ENCODE measurements around the gene GDA. TPM values are rescaled to one million over a fixed set of nuclear protein-coding genes. Genes with fewer than 3 reads are reported as not detected.

The GDA gene
- total RNA-seq, 2 donors from 2014 or later: 22.2 to 23.0 TPM

DNA sequence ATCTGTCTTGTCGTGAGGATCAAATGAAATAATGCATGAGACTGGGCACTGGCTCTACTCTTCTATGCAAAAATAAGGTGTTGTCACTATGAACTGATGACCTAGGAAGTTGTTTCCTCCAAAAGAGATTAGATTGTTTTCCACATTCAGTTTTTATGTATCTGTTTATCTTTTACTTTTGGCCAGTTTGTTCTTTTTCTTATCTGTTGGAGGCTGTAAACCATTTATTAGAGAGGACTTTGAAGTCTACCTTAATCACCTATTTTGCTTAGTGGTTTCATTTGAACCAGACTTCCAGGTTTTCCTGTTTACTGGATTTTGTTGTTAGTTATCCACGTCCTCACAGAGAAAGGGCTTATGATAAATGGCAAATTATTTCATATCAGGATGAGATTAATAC, 21.5 kb upstream of the GDA start:
- TF ChIP-seq, protein P1, sequence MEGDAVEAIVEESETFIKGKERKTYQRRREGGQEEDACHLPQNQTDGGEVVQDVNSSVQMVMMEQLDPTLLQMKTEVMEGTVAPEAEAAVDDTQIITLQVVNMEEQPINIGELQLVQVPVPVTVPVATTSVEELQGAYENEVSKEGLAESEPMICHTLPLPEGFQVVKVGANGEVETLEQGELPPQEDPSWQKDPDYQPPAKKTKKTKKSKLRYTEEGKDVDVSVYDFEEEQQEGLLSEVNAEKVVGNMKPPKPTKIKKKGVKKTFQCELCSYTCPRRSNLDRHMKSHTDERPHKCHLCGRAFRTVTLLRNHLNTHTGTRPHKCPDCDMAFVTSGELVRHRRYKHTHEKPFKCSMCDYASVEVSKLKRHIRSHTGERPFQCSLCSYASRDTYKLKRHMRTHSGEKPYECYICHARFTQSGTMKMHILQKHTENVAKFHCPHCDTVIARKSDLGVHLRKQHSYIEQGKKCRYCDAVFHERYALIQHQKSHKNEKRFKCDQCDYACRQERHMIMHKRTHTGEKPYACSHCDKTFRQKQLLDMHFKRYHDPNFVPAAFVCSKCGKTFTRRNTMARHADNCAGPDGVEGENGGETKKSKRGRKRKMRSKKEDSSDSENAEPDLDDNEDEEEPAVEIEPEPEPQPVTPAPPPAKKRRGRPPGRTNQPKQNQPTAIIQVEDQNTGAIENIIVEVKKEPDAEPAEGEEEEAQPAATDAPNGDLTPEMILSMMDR (IDR thresholded peaks at IDR 0.05): no peak
- no peak for DNase-seq
- H3K27ac ChIP-seq: peak overlapping the region; percentile 40
- no peaks in the 10 kb centered on the region for H3K27me3 ChIP-seq
- no peak overlapping the region for H3K9ac ChIP-seq (ENCODE audit: low read depth in 2 of 2, low read length in 2 of 2)
- intact Hi-C loops (cut with DNase I): no loop called here
- H3K36me3 ChIP-seq: no peaks in the 10 kb centered on the region
- no peaks in the 10 kb centered on the region for H3K9me3 ChIP-seq
- no peak overlapping the region for H3K4me3 ChIP-seq
- H3K4me1 ChIP-seq: no peaks in the 10 kb centered on the region

DNA sequence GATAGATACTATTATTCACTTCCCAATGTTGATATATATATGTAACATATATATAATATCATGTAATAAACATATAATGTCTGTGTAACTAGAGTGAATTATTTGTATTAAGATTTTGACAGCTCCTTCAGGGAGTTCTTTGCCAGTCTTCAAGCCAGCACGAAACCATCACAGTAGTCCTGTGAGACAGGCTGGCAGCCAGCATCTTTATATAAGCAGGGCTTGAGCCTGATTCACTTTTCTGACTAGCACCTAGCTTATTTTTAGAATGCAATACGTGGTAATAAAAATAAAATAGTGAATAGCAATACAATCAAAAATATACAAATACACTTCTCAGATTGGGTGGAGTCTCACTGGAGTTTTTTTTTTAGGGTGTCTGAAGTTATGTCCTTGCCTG, 20.7 kb upstream of the GDA start:
- Histone ChIP-seq H3K27me3 (no peaks in the 10 kb centered on the region), H3K9ac (ENCODE audit: low read depth in 2 of 2, low read length in 2 of 2) (no peak overlapping the region), H3K36me3 (no peaks in the 10 kb centered on the region), H3K4me3 (no peak overlapping the region), H3K4me1 (no peaks in the 10 kb centered on the region), H3K9me3 (no peaks in the 10 kb centered on the region), H3K27ac (peak overlapping the region; percentile 40)
- TF ChIP-seq, protein P1 (IDR thresholded peaks at IDR 0.05): no peak
- DNase-seq: no peak
- intact Hi-C loops (cut with DNase I): no loop called here

DNA sequence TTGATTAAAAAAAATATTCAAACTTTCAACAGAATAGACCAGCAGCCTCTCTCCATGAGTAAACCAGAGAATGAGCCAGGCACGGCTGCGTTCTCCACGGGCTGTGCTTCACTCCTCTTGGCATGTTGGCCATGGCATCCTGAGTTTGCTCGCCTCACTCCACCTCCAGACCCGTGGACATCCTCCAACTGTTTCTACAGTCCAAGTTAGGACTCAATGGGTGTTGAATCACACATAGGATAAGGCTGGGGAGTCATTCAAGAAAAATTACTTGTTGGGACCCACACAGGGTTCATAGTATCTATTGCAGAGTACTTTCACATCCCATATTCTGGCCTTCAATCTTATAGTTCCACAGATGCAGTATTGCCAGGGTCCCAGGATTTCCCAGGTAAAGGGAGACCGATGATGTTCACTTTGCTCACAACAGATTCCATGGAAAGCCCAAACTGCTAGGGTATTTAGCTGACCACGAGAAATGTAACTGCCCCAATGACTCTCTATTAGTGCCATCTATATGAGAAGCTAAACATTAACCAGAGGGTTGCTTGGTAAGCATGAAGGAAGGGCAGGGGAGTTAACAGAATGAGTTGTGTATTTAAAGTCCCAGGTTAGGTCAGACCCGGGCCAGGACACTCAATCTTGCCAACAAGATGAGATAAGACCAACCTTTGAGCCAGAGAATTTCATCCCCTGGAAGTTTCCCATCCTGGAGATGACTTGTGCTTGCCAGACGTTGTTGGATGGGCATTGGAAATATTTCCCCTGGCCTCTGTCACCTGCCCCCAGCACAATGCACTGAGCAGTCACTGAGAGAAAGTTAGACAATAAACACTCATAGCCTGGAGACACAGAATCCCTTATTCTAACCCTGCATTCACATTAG, 19.7 kb upstream of the GDA start:
- Histone ChIP-seq H3K9ac (ENCODE audit: low read depth in 2 of 2, low read length in 2 of 2) (no peak overlapping the region), H3K27me3 (no peaks in the 10 kb centered on the region), H3K4me3 (no peak overlapping the region), H3K9me3 (no peaks in the 10 kb centered on the region), H3K36me3 (no peaks in the 10 kb centered on the region), H3K27ac (peak overlapping the region; percentile 40), H3K4me1 (no peaks in the 10 kb centered on the region)
- intact Hi-C loops (cut with DNase I): no loop called here
- DNase-seq: peak; percentile 68
- TF ChIP-seq, protein P1 (IDR thresholded peaks at IDR 0.05): no peak

DNA sequence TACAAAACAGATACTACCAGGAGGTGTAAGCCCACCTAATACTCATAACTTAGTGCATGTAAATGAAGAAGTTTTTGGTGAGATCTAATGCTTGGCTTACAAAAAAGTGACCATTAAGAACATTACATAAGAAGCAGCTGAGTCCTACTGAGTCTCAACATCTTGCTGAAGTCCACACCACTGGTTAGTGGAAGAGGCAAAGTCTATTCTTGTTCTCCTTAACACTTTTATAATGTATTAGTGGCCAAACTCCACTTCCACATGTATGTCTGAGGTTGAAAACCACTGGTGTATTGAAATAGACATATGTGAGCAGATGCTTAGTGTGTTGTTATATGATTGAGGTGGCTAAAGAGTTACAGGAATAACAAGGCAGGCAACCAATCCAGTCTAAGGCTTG, 18.9 kb upstream of the GDA start:
- no peak for DNase-seq
- Histone ChIP-seq H3K4me3 (no peak overlapping the region), H3K36me3 (no peaks in the 10 kb centered on the region), H3K9me3 (no peaks in the 10 kb centered on the region), H3K27me3 (no peaks in the 10 kb centered on the region), H3K9ac (ENCODE audit: low read depth in 2 of 2, low read length in 2 of 2) (no peak overlapping the region), H3K27ac (peak overlapping the region; percentile 40), H3K4me1 (no peaks in the 10 kb centered on the region)
- intact Hi-C loops (cut with DNase I): no loop called here
- TF ChIP-seq, protein P1 (IDR thresholded peaks at IDR 0.05): no peak

DNA sequence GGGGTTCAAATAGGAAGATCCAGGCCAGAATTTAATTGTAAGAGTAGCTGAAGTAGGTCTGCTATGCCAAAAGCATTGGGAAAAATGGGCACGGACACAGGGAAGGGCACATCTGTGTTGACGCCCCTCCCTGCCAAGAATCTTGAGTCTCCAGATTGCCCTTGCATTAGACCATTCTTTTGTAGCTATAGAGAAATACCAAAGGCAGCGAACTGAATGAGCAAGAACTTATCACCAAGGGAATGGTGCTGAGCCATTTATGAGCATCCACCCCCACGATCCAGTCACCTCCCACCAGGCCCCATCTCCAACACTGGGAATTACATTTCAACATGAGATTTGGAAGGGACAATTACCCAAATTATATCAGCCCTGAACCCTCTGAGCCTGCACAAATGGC, 18.0 kb upstream of the GDA start:
- TF ChIP-seq, protein P1 (IDR thresholded peaks at IDR 0.05): no peak
- Histone ChIP-seq H3K9me3 (no peaks in the 10 kb centered on the region), H3K27me3 (no peaks in the 10 kb centered on the region), H3K36me3 (no peaks in the 10 kb centered on the region), H3K4me1 (no peaks in the 10 kb centered on the region), H3K27ac (no peak overlapping the region), H3K9ac (ENCODE audit: low read depth in 2 of 2, low read length in 2 of 2) (no peak overlapping the region), H3K4me3 (no peak overlapping the region)
- DNase-seq: no peak
- intact Hi-C loops (cut with DNase I): no loop called here
